ENCODE results near the gene ATP5IF1.
A peak's percentile ranks its signal among the peaks of the same experiment; 100 is the strongest.

Gene ATP5IF1

GRCh38 chr1:28235755-28236655, at the start of gene ATP5IF1:
TSS of gene ATP5IF1 (plus strand) at chr1:28236124. CDS start at chr1:28236184, 60 bp downstream.
- Histone ChIP-seq H3K36me3 (ENCODE audit: control insufficient read depth, insufficient read depth, low read length) (peaks cover 2% of the 10 kb centered on the region; the same call in 1 of the 2 replicates), H3K27me3 (replicated peaks; ENCODE audit: control insufficient read depth, insufficient read depth, low read length) (no peaks in the 10 kb centered on the region), H3K4me3 (replicated peaks; ENCODE audit: low read depth, low read length) (peak within 1 kb of the TSS; percentile 95)
- TF ChIP-seq CTCF (IDR thresholded peaks at IDR 0.05; ENCODE audit: insufficient read depth, low read length, poor library complexity, severe bottlenecking), result no peak
- DNase-seq (ENCODE audit: extremely low read depth, insufficient read length), result peak; percentile 95

GRCh38 chr1:28190337-28190979, 45.5 kb upstream of the ATP5IF1 start:
- Histone ChIP-seq H3K27me3 (replicated peaks; ENCODE audit: control insufficient read depth, insufficient read depth, low read length) (no peaks in the 10 kb centered on the region), H3K4me3 (replicated peaks; ENCODE audit: low read depth, low read length) (no peak overlapping the region), H3K36me3 (ENCODE audit: control insufficient read depth, insufficient read depth, low read length) (no peaks in the 10 kb centered on the region; the same call in none of the 2 replicates)
- TF ChIP-seq CTCF (IDR thresholded peaks at IDR 0.05; ENCODE audit: insufficient read depth, low read length, poor library complexity, severe bottlenecking), result no peak
- no peak for DNase-seq (ENCODE audit: extremely low read depth, insufficient read length)

- no peaks in the 10 kb centered on the region; the same call in none of the 2 replicates for H3K36me3 ChIP-seq (ENCODE audit: control insufficient read depth, insufficient read depth, low read length)
- DNase-seq (ENCODE audit: extremely low read depth, insufficient read length), result no peak
- H3K27me3 ChIP-seq (replicated peaks; ENCODE audit: control insufficient read depth, insufficient read depth, low read length), result no peaks in the 10 kb centered on the region
- TF ChIP-seq CTCF (IDR thresholded peaks at IDR 0.05; ENCODE audit: insufficient read depth, low read length, poor library complexity, severe bottlenecking), result no peak
- H3K4me3 ChIP-seq (replicated peaks; ENCODE audit: low read depth, low read length), result no peak overlapping the region
These were observed 44.8 kb upstream of the ATP5IF1 start for GRCh38 chr1:28190996-28191645.

GRCh38 chr1:28193701-28194161, 42.2 kb upstream of the ATP5IF1 start:
- Histone ChIP-seq H3K4me3 (replicated peaks; ENCODE audit: low read depth, low read length) (no peak overlapping the region), H3K27me3 (replicated peaks; ENCODE audit: control insufficient read depth, insufficient read depth, low read length) (no peaks in the 10 kb centered on the region), H3K36me3 (ENCODE audit: control insufficient read depth, insufficient read depth, low read length) (peaks cover 10% of the 10 kb centered on the region)
- no peak for TF ChIP-seq CTCF (IDR thresholded peaks at IDR 0.05; ENCODE audit: insufficient read depth, low read length, poor library complexity, severe bottlenecking)
- DNase-seq (ENCODE audit: extremely low read depth, insufficient read length), result no peak

GRCh38 chr1:28194326-28195035, 41.4 kb upstream of the ATP5IF1 start:
- TF ChIP-seq CTCF (IDR thresholded peaks at IDR 0.05; ENCODE audit: insufficient read depth, low read length, poor library complexity, severe bottlenecking), result no peak
- no peaks in the 10 kb centered on the region for H3K27me3 ChIP-seq (replicated peaks; ENCODE audit: control insufficient read depth, insufficient read depth, low read length)
- no peak overlapping the region for H3K4me3 ChIP-seq (replicated peaks; ENCODE audit: low read depth, low read length)
- peaks cover 13% of the 10 kb centered on the region for H3K36me3 ChIP-seq (ENCODE audit: control insufficient read depth, insufficient read depth, low read length)
- DNase-seq (ENCODE audit: extremely low read depth, insufficient read length), result no peak
